Thyroid gland (tissue), 4 donors: ENCODE data around the gene TRIM37.

Experiments
- CTCF ChIP-seq, 6 experiments: fragments of 200-600 bp in 3 of 6; fragments of 450-650 bp in 3 of 6; sonication (generic) in 3 of 6; IDR thresholded peaks; one replicate each; pipeline ENCODE4 v1.5.1; 2016 to 2019; ENCODE audit warnings: antibody characterized with exemption in 6 of 6, mild to moderate bottlenecking in 2 of 6, inconsistent platforms in 1 of 6, moderate library complexity in 1 of 6
- POLR2A ChIP-seq, 2 donors: fragments of 450-650 bp; IDR thresholded peaks; one replicate each; pipeline ENCODE4 v1.6.1; 2017; ENCODE audit warnings: antibody characterized with exemption in 2 of 2, mild to moderate bottlenecking in 2 of 2, moderate library complexity in 1 of 2

- TF ChIP-seq CTCF (IDR thresholded peaks at IDR 0.05) (no peak), POLR2A (IDR thresholded peaks at IDR 0.05) (no peak)
Measured at GRCh38 chr17:59026176-59026939, 80.3 kb downstream of the TRIM37 start.
